Ovary (tissue), 3 donors: ENCODE results near the gene PMFBP1.

Experiments used
- CTCF ChIP-seq, 3 donors: fragments of 450-650 bp in 2 of 3; fragments of 200-600 bp in 1 of 3; IDR thresholded peaks; one replicate each; pipeline versions ENCODE4 v1.5.1 to v1.8.0; 2016 to 2022; ENCODE audit warnings: antibody characterized with exemption in 3 of 3, mild to moderate bottlenecking in 1 of 3
- POLR2A ChIP-seq: fragments of 450-650 bp; IDR thresholded peaks from one replicate; pipeline ENCODE4 v1.6.1; 2017; ENCODE audit warnings: antibody characterized with exemption, mild to moderate bottlenecking, moderate library complexity
- donor health status: DM: no; HTN: no; CAD: no.

DNA sequence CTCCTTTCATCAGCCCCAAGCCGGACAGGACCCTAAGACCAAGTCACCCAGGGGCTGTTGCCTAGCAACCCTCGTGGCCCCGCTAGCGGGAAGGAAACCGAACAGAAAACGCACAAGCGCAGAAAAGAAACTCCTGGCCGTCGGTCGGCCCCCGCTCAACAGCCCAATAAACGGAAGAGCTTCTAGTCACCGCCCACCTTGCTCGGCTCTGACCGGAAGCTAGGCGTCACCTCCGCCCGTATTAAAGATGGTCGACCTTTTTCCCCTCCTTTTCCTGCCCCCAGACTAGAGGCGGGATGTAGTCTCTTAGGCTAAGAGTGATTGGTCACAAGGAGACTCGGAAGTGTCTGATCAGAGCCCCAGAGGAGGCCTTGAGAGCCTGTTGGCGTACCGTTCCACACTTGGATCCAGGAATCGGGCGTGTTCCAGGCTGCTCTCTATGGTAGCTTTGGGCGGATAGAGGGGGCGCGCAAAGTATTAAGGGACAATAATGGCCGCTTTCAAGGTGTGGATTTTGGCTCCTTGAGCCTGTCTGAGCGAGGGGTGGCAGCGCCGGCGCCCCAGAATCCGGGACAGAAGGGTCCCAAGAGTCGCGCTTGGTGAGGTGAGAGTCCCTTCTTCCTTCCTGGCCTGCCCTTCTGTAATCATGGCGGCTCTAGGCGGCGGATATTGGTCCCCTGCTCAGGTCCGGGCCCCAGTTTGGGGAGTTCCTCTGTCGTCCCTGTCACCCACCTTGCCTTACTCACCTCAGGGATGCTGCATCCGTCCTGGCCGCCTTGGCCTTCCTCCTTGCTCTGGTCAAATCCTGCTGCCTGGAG lies 78.3 kb downstream of the PMFBP1 start, which contains the start of the genes DHX38 and TXNL4B:
- peak in 1 of 3 donors; percentile 22 for TF ChIP-seq CTCF (IDR thresholded peaks at IDR 0.05)
- TF ChIP-seq POLR2A = peak; percentile 77
